ENCODE measurements around the gene FXR2.

GRCh38 chr17:7620835-7621234, 6.1 kb upstream of the FXR2 start:
- TF ChIP-seq CTCF (IDR thresholded peaks at IDR 0.05; ENCODE audit: insufficient read depth, low read length, poor library complexity, severe bottlenecking), result no peak
- TF ChIP-seq EZH2phosphoT487 (conservative IDR thresholded peaks at IDR 0.05; ENCODE audit: low read length), result no peak
